ENCODE results near the gene MMAB. TPM values are rescaled to one million over a fixed set of nuclear protein-coding genes. Genes with fewer than 3 reads are reported as not detected.
"Not testable (repeated sequence)": the region's sequence is repeated elsewhere in the genome, so short reads cannot be mapped to it uniquely, and the experiment has no call there.

The MMAB gene
- total and polyA plus RNA-seq, 7 experiments from 2014 or later = 13.5 to 43.3 (median 23.6) TPM

GRCh38 chr12:109604132-109604585, 30.9 kb upstream of the MMAB start:
- Histone ChIP-seq H3K9me3 (ENCODE audit: control insufficient read depth in 2 of 3, low read length in 3 of 3) (no peaks in the 10 kb centered on the region), H3K4me1 (ENCODE audit: control insufficient read depth in 2 of 2, insufficient read depth in 2 of 2, low read length in 2 of 2) (no peaks in the 10 kb centered on the region), H3K4me3 (ENCODE audit: low read length) (no peak overlapping the region), H3K36me3 (ENCODE audit: control insufficient read depth in 2 of 3, insufficient read depth in 3 of 3, low read length in 3 of 3) (no peaks in the 10 kb centered on the region), H3K27ac (ENCODE audit: low read depth, low read length) (no peak overlapping the region), H3K27me3 (ENCODE audit: control insufficient read depth in 2 of 2, insufficient read depth in 2 of 2, low read length in 2 of 2) (no peaks in the 10 kb centered on the region)
- Mint-ChIP-seq H3K4me1 (peaks cover 0 to 4% (median 0%) of the 10 kb centered on the region in 7 donors), H3K36me3 (no peaks in the 10 kb centered on the region), H3K27me3 (peaks cover 0 to 30% (median 7%) of the 10 kb centered on the region in 5 donors), H3K9me3 (no peaks in the 10 kb centered on the region), H3K27ac (no peak overlapping the region), H3K4me3 (no peak overlapping the region)
- CTCF ChIA-PET = no interaction called here
- ATAC-seq (no peak), DNase-seq (no peak)
- intact Hi-C loops (cut with micrococcal nuclease) = no loop called here
- POLR2A ChIA-PET = no interaction called here

GRCh38 chr12:109602132-109602531, 28.8 kb upstream of the MMAB start:
- H3K4me3 ChIP-seq (ENCODE audit: low read length); ATAC-seq; H3K27ac ChIP-seq (ENCODE audit: low read depth, low read length); H3K27me3 ChIP-seq (ENCODE audit: control insufficient read depth in 2 of 2, insufficient read depth in 2 of 2, low read length in 2 of 2); H3K4me3 Mint-ChIP-seq; H3K36me3 ChIP-seq (ENCODE audit: control insufficient read depth in 2 of 3, insufficient read depth in 3 of 3, low read length in 3 of 3); intact Hi-C loops (cut with micrococcal nuclease); H3K9me3 ChIP-seq (ENCODE audit: control insufficient read depth in 2 of 3, low read length in 3 of 3); POLR2A ChIA-PET; H3K27ac Mint-ChIP-seq; DNase-seq; H3K36me3 Mint-ChIP-seq; CTCF ChIA-PET; H3K9me3 Mint-ChIP-seq; H3K4me1 ChIP-seq (ENCODE audit: control insufficient read depth in 2 of 2, insufficient read depth in 2 of 2, low read length in 2 of 2): not testable (repeated sequence)
- peaks cover 0 to 18% (median 5%) of the 10 kb centered on the region in 5 donors for H3K27me3 Mint-ChIP-seq
- H3K4me1 Mint-ChIP-seq = peaks cover 0 to 13% (median 8%) of the 10 kb centered on the region in 7 donors

GRCh38 chr12:109601557-109601956, 28.3 kb upstream of the MMAB start:
- intact Hi-C loops (cut with micrococcal nuclease) = no loop called here
- no peak for ATAC-seq

DNA sequence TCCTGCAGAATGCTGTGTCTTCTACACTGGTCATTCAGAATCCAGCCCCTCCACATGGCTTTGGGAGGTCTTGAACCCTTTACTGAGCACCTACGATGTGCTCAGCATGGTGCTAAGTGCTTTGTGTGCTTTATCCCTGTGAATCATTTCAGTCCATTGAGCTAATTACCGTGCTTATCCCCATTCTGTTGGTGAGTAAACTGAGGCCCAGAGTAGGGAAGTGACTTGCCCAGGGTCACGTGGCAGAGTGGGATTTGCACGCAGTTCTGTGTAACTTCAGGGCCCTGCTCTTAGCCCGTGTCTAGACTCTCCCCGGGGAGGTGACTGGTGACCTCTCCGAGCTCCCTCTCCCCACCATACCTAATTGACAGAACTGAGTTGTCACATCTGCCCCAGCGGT, 27.7 kb upstream of the MMAB start:
- Mint-ChIP-seq H3K36me3 (no peaks in the 10 kb centered on the region), H3K9me3 (no peaks in the 10 kb centered on the region), H3K27ac (no peak overlapping the region), H3K4me3 (no peak overlapping the region), H3K27me3 (peaks cover 0 to 15% (median 5%) of the 10 kb centered on the region in 5 donors), H3K4me1 (peaks cover 0 to 13% (median 8%) of the 10 kb centered on the region in 7 donors)
- H3K27ac ChIP-seq (ENCODE audit: low read depth, low read length) = no peak overlapping the region
- H3K27me3 ChIP-seq (ENCODE audit: control insufficient read depth in 2 of 2, insufficient read depth in 2 of 2, low read length in 2 of 2) = no peaks in the 10 kb centered on the region
- no peaks in the 10 kb centered on the region for H3K9me3 ChIP-seq (ENCODE audit: control insufficient read depth in 2 of 3, low read length in 3 of 3)
- ChIA-PET CTCF (no interaction called here), POLR2A (interaction anchor here (0.7 kb wide), 1 partner anchor 1144 kb away, joined by 3 read pairs; no protein-coding TSS in a partner anchor)
- H3K36me3 ChIP-seq (ENCODE audit: control insufficient read depth in 2 of 3, insufficient read depth in 3 of 3, low read length in 3 of 3) = no peaks in the 10 kb centered on the region
- peaks cover 0 to 4% of the 10 kb centered on the region in 2 donors for H3K4me1 ChIP-seq (ENCODE audit: control insufficient read depth in 2 of 2, insufficient read depth in 2 of 2, low read length in 2 of 2)
- DNase-seq (no peak), ATAC-seq (no peak)
- intact Hi-C loops (cut with micrococcal nuclease) = no loop called here
- H3K4me3 ChIP-seq (ENCODE audit: low read length) = no peak overlapping the region

More at GRCh38 chr12:109601557-109601956, 28.3 kb upstream of the MMAB start:
- H3K27ac ChIP-seq (ENCODE audit: low read depth, low read length) = no peak overlapping the region
- H3K27me3 ChIP-seq (ENCODE audit: control insufficient read depth in 2 of 2, insufficient read depth in 2 of 2, low read length in 2 of 2) = no peaks in the 10 kb centered on the region
- ChIA-PET CTCF (no interaction called here), POLR2A (no interaction called here)
- Mint-ChIP-seq H3K4me1 (peaks cover 0 to 13% (median 8%) of the 10 kb centered on the region in 7 donors), H3K27ac (no peak overlapping the region), H3K9me3 (no peaks in the 10 kb centered on the region), H3K36me3 (no peaks in the 10 kb centered on the region), H3K4me3 (no peak overlapping the region), H3K27me3 (peaks cover 0 to 15% (median 5%) of the 10 kb centered on the region in 5 donors)
- no peak overlapping the region for H3K4me3 ChIP-seq (ENCODE audit: low read length)
- H3K9me3 ChIP-seq (ENCODE audit: control insufficient read depth in 2 of 3, low read length in 3 of 3) = no peaks in the 10 kb centered on the region
- H3K4me1 ChIP-seq (ENCODE audit: control insufficient read depth in 2 of 2, insufficient read depth in 2 of 2, low read length in 2 of 2) = peaks cover 0 to 4% of the 10 kb centered on the region in 2 donors
- no peak for DNase-seq
- no peaks in the 10 kb centered on the region for H3K36me3 ChIP-seq (ENCODE audit: control insufficient read depth in 2 of 3, insufficient read depth in 3 of 3, low read length in 3 of 3)

DNA sequence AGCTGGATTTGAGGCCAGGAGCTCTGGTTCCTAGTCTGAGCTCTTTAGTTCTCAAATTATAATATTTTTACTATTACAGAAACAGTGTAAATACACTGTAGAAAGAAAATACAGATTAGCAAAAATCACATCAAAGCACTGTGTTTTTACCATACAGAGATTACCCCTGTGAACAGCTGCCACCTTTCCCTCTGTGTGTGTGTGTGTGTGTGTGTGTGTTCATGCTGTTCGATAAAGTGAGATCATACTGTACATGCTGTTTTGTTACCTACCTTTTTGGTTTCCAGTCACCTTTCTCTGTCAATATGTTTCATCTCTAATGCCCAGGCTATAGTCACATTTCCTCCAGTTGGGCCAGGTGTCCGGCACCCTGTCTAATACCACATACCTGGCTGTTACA, 27.2 kb upstream of the MMAB start:
- H3K27me3 ChIP-seq (ENCODE audit: control insufficient read depth in 2 of 2, insufficient read depth in 2 of 2, low read length in 2 of 2) = no peaks in the 10 kb centered on the region
- H3K4me3 ChIP-seq (ENCODE audit: low read length) = no peak overlapping the region
- H3K9me3 ChIP-seq (ENCODE audit: control insufficient read depth in 2 of 3, low read length in 3 of 3) = no peaks in the 10 kb centered on the region
- Mint-ChIP-seq H3K36me3 (no peaks in the 10 kb centered on the region), H3K4me3 (no peak overlapping the region), H3K4me1 (peaks cover 4 to 17% (median 12%) of the 10 kb centered on the region in 7 donors), H3K27me3 (peaks cover 0 to 14% (median 4%) of the 10 kb centered on the region in 5 donors), H3K9me3 (no peaks in the 10 kb centered on the region), H3K27ac (no peak overlapping the region)
- ChIA-PET CTCF (interaction anchor here (0.6 to 0.7 kb wide), 2 partner anchors 22 to 577 kb away, joined by 3 read pairs; no protein-coding TSS in a partner anchor), POLR2A (interaction anchor here (0.7 kb wide), 1 partner anchor 1145 kb away, joined by 3 read pairs; no protein-coding TSS in a partner anchor)
- DNase-seq = no peak
- H3K27ac ChIP-seq (ENCODE audit: low read depth, low read length) = no peak overlapping the region
- peaks cover 0 to 4% of the 10 kb centered on the region in 2 donors for H3K4me1 ChIP-seq (ENCODE audit: control insufficient read depth in 2 of 2, insufficient read depth in 2 of 2, low read length in 2 of 2)
- ATAC-seq = no peak
- intact Hi-C loops (cut with micrococcal nuclease) = no loop called here
- H3K36me3 ChIP-seq (ENCODE audit: control insufficient read depth in 2 of 3, insufficient read depth in 3 of 3, low read length in 3 of 3) = no peaks in the 10 kb centered on the region

DNA sequence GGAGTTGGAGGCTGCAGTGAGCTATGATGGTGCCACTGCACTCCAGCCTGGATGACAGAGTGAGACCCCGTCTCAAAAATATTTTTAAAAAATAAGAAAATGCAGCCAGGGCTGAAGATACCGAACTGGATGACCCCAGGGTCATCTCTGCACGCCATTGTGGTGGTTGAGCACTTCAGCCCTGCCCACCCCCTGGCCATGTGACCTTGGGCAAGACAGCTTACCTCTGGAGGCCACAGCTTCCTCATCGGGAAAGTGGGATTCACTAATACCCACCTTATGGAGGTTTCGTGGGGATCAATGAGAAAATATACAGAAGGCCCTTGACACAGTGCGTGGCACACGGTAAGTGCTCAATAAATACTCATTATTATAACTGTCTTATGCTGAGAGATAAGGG, 25.8 kb upstream of the MMAB start:
- Mint-ChIP-seq H3K9me3 (no peaks in the 10 kb centered on the region), H3K4me3 (no peak overlapping the region), H3K27ac (no peak overlapping the region), H3K27me3 (peaks cover 0 to 5% (median 0%) of the 10 kb centered on the region in 5 donors), H3K4me1 (peaks cover 8 to 29% (median 26%) of the 10 kb centered on the region in 7 donors), H3K36me3 (peaks cover 0 to 1% (median 0%) of the 10 kb centered on the region in 5 donors)
- H3K4me3 ChIP-seq (ENCODE audit: low read length) = no peak overlapping the region
- DNase-seq (no peak), ATAC-seq (no peak)
- H3K9me3 ChIP-seq (ENCODE audit: control insufficient read depth in 2 of 3, low read length in 3 of 3) = no peaks in the 10 kb centered on the region
- no peaks in the 10 kb centered on the region for H3K36me3 ChIP-seq (ENCODE audit: control insufficient read depth in 2 of 3, insufficient read depth in 3 of 3, low read length in 3 of 3)
- peaks cover 5 to 9% of the 10 kb centered on the region in 2 donors for H3K4me1 ChIP-seq (ENCODE audit: control insufficient read depth in 2 of 2, insufficient read depth in 2 of 2, low read length in 2 of 2)
- ChIA-PET CTCF (interaction anchor here (2.2 to 3.3 kb wide), 2 partner anchors 25 to 175 kb away, joined by 7 to 27 read pairs; partner anchors contain the start of gene MVK), POLR2A (no interaction called here)
- H3K27me3 ChIP-seq (ENCODE audit: control insufficient read depth in 2 of 2, insufficient read depth in 2 of 2, low read length in 2 of 2) = no peaks in the 10 kb centered on the region
- intact Hi-C loops (cut with micrococcal nuclease) = no loop called here
- no peak overlapping the region for H3K27ac ChIP-seq (ENCODE audit: low read depth, low read length)

GRCh38 chr12:109598428-109598854, 25.1 kb upstream of the MMAB start:
- CTCF ChIA-PET = interaction anchor here (0.7 to 3.3 kb wide), 6 partner anchors 24 to 247 kb away, joined by 3 to 27 read pairs (median 4); partner anchors contain the start of gene MVK
- Mint-ChIP-seq H3K4me1 (peaks cover 8 to 32% (median 26%) of the 10 kb centered on the region in 7 donors), H3K9me3 (no peaks in the 10 kb centered on the region), H3K36me3 (peaks cover 0 to 4% (median 0%) of the 10 kb centered on the region in 5 donors), H3K27ac (no peak overlapping the region), H3K4me3 (no peak overlapping the region), H3K27me3 (peaks cover 0 to 5% (median 0%) of the 10 kb centered on the region in 5 donors)
- Histone ChIP-seq H3K9me3 (ENCODE audit: control insufficient read depth in 2 of 3, low read length in 3 of 3) (no peaks in the 10 kb centered on the region), H3K36me3 (ENCODE audit: control insufficient read depth in 2 of 3, insufficient read depth in 3 of 3, low read length in 3 of 3) (no peaks in the 10 kb centered on the region), H3K27me3 (ENCODE audit: control insufficient read depth in 2 of 2, insufficient read depth in 2 of 2, low read length in 2 of 2) (no peaks in the 10 kb centered on the region), H3K4me3 (ENCODE audit: low read length) (no peak overlapping the region), H3K27ac (ENCODE audit: low read depth, low read length) (no peak overlapping the region), H3K4me1 (ENCODE audit: control insufficient read depth in 2 of 2, insufficient read depth in 2 of 2, low read length in 2 of 2) (peaks cover 5 to 9% of the 10 kb centered on the region in 2 donors)
- POLR2A ChIA-PET = interaction anchor here (0.6 kb wide), 1 partner anchor 1842 kb away, joined by 5 read pairs; no protein-coding TSS in a partner anchor
- ATAC-seq = no peak
- intact Hi-C loops (cut with micrococcal nuclease) = no loop called here
- DNase-seq = no peak
